Ascending aorta (tissue), 2 donors: ENCODE data around the gene ANTKMT. TPM values are rescaled to one million over a fixed set of nuclear protein-coding genes. Genes with fewer than 3 reads are reported as not detected.

Experiments used
- DNase-seq, 2 donors: peaks; one replicate each; pipeline ENCODE4 v3.0.0-alpha.2; 2019; ENCODE audit warnings: low spot score in 2 of 2
- H3K27ac ChIP-seq, 2 donors: fragments of 200-600 bp; sonication (generic); one replicate each; pipeline ENCODE4 v1.5.1; 2016 to 2017; ENCODE audit warnings: mild to moderate bottlenecking in 1 of 2
- H3K27me3 ChIP-seq: fragments of 200-600 bp; sonication (generic); one replicate; pipeline ENCODE4 v1.5.1; 2017
- H3K36me3 ChIP-seq, 2 donors: fragments of 200-600 bp; sonication (generic); one replicate each; pipeline ENCODE4 v1.5.1; 2016
- H3K4me1 ChIP-seq, 2 donors: fragments of 200-600 bp; sonication (generic); one replicate each; pipeline ENCODE4 v1.5.1; 2016 to 2017; ENCODE audit warnings: mild to moderate bottlenecking in 1 of 2
- H3K4me3 ChIP-seq, 2 donors: fragments of 200-600 bp; sonication (generic); one replicate each; pipeline ENCODE4 v1.5.1; 2016 to 2017; ENCODE audit warnings: mild to moderate bottlenecking in 1 of 2
- H3K9me3 ChIP-seq, 2 donors: fragments of 200-600 bp; sonication (generic); one replicate each; pipeline ENCODE4 v1.5.1; 2016
- intact Hi-C: fragments of 100-400 bp; cut with DNase I; formaldehyde crosslinking; loops from one replicate; pipeline ENCODE4 v1.15.1; 2023
- total RNA-seq: library from RNA; depleted of rRNA; stranded (reverse); fragments of >200 nt; gene quantifications from one replicate; pipeline ENCODE4 v1.1.0, GENCODE V29; 2016
- TF ChIP-seq, protein P1 (sequence below), 3 experiments: fragments of 200-600 bp in 2 of 3; fragments of 450-650 bp in 1 of 3; sonication (generic) in 2 of 3; IDR thresholded peaks; one replicate each; pipeline ENCODE4 v1.5.1; 2016 to 2019; ENCODE audit warnings: antibody characterized with exemption in 3 of 3, mild to moderate bottlenecking in 1 of 3, moderate library complexity in 1 of 3

The ANTKMT gene
- total RNA-seq, 1 donor from 2014 or later: 105 TPM

GRCh38 chr16:725463-726187, 4.7 kb downstream of the ANTKMT start:
- peaks cover 19 to 29% of the 10 kb centered on the region in 2 donors for H3K4me1 ChIP-seq

DNA sequence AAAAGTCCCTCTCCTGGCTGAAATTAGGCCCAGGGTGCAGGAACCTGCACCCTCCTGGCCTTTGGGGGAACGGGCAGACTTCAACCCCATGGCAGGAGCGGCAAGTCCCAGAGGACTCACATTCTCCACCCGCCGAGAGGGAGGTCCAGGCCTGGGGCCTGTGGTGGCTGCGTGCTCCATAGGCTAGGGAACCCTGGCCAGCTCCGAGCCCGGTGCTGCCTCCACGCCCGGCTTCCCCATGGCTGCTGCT, 5.2 kb downstream of the ANTKMT start:
- intact Hi-C loops: no loop called here
- Histone ChIP-seq H3K9me3 (no peaks in the 10 kb centered on the region), H3K27ac (no peak overlapping the region), H3K27me3 (peaks cover 13% of the 10 kb centered on the region), H3K4me3 (no peak overlapping the region), H3K4me1 (peaks cover 19 to 29% of the 10 kb centered on the region in 2 donors), H3K36me3 (peaks cover 0 to 7% of the 10 kb centered on the region in 2 donors)
- DNase-seq: no peak
- TF ChIP-seq, protein P1, sequence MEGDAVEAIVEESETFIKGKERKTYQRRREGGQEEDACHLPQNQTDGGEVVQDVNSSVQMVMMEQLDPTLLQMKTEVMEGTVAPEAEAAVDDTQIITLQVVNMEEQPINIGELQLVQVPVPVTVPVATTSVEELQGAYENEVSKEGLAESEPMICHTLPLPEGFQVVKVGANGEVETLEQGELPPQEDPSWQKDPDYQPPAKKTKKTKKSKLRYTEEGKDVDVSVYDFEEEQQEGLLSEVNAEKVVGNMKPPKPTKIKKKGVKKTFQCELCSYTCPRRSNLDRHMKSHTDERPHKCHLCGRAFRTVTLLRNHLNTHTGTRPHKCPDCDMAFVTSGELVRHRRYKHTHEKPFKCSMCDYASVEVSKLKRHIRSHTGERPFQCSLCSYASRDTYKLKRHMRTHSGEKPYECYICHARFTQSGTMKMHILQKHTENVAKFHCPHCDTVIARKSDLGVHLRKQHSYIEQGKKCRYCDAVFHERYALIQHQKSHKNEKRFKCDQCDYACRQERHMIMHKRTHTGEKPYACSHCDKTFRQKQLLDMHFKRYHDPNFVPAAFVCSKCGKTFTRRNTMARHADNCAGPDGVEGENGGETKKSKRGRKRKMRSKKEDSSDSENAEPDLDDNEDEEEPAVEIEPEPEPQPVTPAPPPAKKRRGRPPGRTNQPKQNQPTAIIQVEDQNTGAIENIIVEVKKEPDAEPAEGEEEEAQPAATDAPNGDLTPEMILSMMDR (IDR thresholded peaks at IDR 0.05): no peak

More at GRCh38 chr16:725463-726187, 4.7 kb downstream of the ANTKMT start:
- no peak for DNase-seq
- Histone ChIP-seq H3K27ac (no peak overlapping the region), H3K4me3 (no peak overlapping the region), H3K27me3 (peaks cover 13% of the 10 kb centered on the region), H3K36me3 (peaks cover 0 to 4% of the 10 kb centered on the region in 2 donors), H3K9me3 (no peaks in the 10 kb centered on the region)
- TF ChIP-seq, protein P1 (IDR thresholded peaks at IDR 0.05): no peak
- intact Hi-C loops: no loop called here

DNA sequence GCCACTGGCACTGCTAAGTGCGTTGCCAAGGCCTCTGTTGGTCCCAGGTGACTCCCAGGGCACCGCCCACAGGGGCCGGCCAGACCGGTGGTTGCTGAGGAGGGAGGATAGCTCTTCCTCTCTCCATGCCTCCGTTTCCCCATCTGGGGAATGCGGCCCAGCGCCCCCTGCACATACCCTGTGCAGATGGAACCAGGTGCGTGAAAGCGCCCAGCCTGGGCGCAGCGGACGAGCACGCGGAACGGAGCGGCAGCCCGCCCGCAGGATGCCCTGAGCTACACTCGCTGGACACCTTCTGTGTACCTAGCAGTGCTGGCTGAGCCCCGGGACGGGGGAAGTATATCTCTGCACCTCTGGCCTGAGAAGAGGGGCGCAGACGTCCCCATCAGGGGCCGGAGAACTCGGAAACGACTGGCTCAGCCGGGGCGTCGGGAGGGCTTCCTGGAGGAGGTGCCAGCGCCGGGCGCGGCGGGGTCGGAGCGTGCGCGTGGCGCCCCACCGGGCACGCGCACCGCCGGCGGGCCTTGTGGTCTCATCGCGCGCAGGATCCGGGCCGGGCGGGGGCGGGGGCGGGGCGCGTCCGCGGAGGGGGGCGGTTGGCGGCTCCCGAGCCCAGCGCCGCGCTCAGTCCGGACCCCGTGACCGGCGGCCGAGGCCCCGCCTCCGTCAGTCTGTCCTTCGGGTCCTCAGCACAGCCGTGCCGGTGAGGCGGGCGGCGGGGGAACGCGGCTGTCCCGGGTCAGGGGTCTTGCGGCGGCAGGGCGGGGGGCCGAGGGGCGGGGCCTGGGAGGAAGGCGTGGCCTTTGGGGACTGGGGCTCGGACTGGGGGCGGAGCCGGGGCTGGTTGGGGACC, 5.7 kb downstream of the ANTKMT start, which contains the start of the genes CCDC78 and HAGHL:
Gene CCDC78 (minus strand): TSS at position 6 of the 853 bp plus-strand sequence. CDS start 76 bp downstream, outside the sequence.
Gene HAGHL (plus strand): TSS at position 669 of the 853 bp plus-strand sequence. CDS start 404 bp downstream, outside the sequence.
- H3K4me3 ChIP-seq: peak within 1 kb of the TSS; percentile 52 to 65
- DNase-seq: no peak
- no peaks in the 10 kb centered on the region for H3K9me3 ChIP-seq
- peaks cover 19 to 26% of the 10 kb centered on the region in 2 donors for H3K4me1 ChIP-seq
- intact Hi-C loops: no loop called here
- TF ChIP-seq, protein P1 (IDR thresholded peaks at IDR 0.05): no peak
- H3K36me3 ChIP-seq: peaks cover 0 to 12% of the 10 kb centered on the region in 2 donors
- H3K27ac ChIP-seq: no peak within 1 kb of the TSS
- H3K27me3 ChIP-seq: peaks cover 13% of the 10 kb centered on the region

DNA sequence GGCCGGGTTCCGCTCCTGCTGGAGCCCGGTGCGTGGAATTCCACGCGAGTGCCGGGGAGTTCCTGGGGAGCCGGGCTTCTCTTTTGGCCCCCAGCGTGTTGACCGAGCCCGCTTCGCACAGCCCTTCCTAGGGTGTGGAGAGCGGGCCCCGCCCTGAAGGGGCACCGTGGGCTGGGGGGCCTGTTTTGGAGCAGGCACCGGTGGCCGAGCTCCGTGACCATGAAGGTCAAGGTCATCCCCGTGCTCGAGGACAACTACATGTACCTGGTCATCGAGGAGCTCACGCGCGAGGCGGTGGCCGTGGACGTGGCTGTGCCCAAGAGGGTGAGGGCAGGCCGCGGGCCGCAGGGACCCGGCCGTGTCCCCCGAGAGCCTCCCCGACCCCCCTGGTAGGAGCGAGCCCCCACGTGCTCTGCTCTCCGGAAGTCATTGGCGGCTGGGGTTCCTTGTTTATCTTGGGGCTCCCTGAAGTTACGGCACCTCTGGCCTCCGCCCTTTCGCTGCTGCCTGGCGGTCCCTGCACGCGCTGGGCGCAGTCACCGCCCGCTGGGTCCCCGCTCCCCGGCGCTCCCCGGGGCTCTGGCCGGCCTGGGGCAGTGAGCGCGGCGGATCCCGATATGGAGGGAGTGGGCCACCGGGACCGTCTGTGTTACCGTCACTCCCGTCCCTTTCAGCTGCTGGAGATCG, 6.5 kb downstream of the ANTKMT start:
- DNase-seq: no peak
- Histone ChIP-seq H3K27ac (no peak overlapping the region), H3K36me3 (peaks cover 5 to 20% of the 10 kb centered on the region in 2 donors), H3K9me3 (no peaks in the 10 kb centered on the region), H3K27me3 (peaks cover 13% of the 10 kb centered on the region), H3K4me3 (peak overlapping the region; percentile 52 to 65), H3K4me1 (peaks cover 19 to 22% of the 10 kb centered on the region in 2 donors)
- TF ChIP-seq, protein P1 (IDR thresholded peaks at IDR 0.05): no peak
- intact Hi-C loops: no loop called here

DNA sequence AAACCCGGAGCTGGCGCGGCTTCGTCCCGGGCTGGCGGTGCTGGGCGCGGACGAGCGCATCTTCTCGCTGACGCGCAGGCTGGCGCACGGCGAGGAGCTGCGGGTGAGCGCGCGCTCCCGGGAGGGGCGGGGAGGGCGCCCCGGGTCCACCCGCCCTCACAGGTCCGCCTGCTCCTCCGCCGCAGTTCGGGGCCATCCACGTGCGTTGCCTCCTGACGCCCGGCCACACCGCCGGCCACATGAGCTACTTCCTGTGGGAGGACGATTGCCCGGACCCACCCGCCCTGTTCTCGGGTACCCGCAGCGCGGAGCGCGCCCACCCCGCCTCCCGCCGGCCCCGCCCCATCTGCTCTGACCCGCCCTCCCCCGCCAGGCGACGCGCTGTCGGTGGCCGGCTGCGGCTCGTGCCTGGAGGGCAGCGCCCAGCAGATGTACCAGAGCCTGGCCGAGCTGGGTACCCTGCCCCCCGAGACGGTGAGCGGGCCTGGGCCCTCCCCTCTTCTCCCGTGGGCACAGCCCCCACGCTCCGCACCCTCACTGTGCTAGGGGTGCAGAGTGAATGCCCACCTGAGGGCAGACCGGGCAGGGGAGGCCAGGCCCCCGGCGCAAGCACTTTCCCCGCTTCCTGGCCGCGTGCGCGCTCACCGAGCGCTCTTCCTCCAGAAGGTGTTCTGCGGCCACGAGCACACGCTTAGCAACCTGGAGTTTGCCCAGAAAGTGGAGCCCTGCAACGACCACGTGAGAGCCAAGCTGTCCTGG, 7.4 kb downstream of the ANTKMT start:
- H3K27me3 ChIP-seq: peaks cover 13% of the 10 kb centered on the region
- peak overlapping the region; percentile 52 to 65 for H3K4me3 ChIP-seq
- H3K36me3 ChIP-seq: peaks cover 14 to 29% of the 10 kb centered on the region in 2 donors
- intact Hi-C loops: no loop called here
- no peaks in the 10 kb centered on the region for H3K9me3 ChIP-seq
- DNase-seq: peak in 1 of 2 donors; percentile 78
- H3K27ac ChIP-seq: no peak overlapping the region
- H3K4me1 ChIP-seq: peaks cover 19 to 22% of the 10 kb centered on the region in 2 donors
- TF ChIP-seq, protein P1 (IDR thresholded peaks at IDR 0.05): no peak
